ENCODE results near the gene BARHL1.

Gene BARHL1

GRCh38 chr9:132627106-132627505, 44.7 kb downstream of the BARHL1 start:
- no peak for TF ChIP-seq CTCF (IDR thresholded peaks at IDR 0.05; ENCODE audit: low read depth, low read length, missing control alignments)
- DNase-seq (ENCODE audit: low read depth): no peak
- H3K4me3 ChIP-seq (ENCODE audit: low read depth, low read length): no peak overlapping the region

GRCh38 chr9:132627594-132627993, 45.2 kb downstream of the BARHL1 start:
- H3K4me3 ChIP-seq (ENCODE audit: low read depth, low read length): no peak overlapping the region
- TF ChIP-seq CTCF (IDR thresholded peaks at IDR 0.05; ENCODE audit: low read depth, low read length, missing control alignments): no peak
- no peak for DNase-seq (ENCODE audit: low read depth)

- DNase-seq (ENCODE audit: low read depth): no peak
- no peak for TF ChIP-seq CTCF (IDR thresholded peaks at IDR 0.05; ENCODE audit: low read depth, low read length, missing control alignments)
- no peak overlapping the region for H3K4me3 ChIP-seq (ENCODE audit: low read depth, low read length)
Observed at GRCh38 chr9:132628746-132629145, 46.3 kb downstream of the BARHL1 start.

- DNase-seq (ENCODE audit: low read depth): no peak
- TF ChIP-seq CTCF (IDR thresholded peaks at IDR 0.05; ENCODE audit: low read depth, low read length, missing control alignments): no peak
- no peak overlapping the region for H3K4me3 ChIP-seq (ENCODE audit: low read depth, low read length)
Observed at GRCh38 chr9:132630116-132630515, 47.7 kb downstream of the BARHL1 start.

- H3K4me3 ChIP-seq (ENCODE audit: low read depth, low read length): no peak overlapping the region
- DNase-seq (ENCODE audit: low read depth): no peak
- no peak for TF ChIP-seq CTCF (IDR thresholded peaks at IDR 0.05; ENCODE audit: low read depth, low read length, missing control alignments)
Observed at GRCh38 chr9:132630811-132631210, 48.4 kb downstream of the BARHL1 start.

GRCh38 chr9:132631280-132631679, 48.9 kb downstream of the BARHL1 start:
- no peak for DNase-seq (ENCODE audit: low read depth)

More at GRCh38 chr9:132631280-132631679, 48.9 kb downstream of the BARHL1 start:
- no peak overlapping the region for H3K4me3 ChIP-seq (ENCODE audit: low read depth, low read length)
- TF ChIP-seq CTCF (IDR thresholded peaks at IDR 0.05; ENCODE audit: low read depth, low read length, missing control alignments): no peak

All from GM12864 (cell line).